NOMO-1 treated with dmso at 0.1 percent for 144 hours (cell line): Measurements from ENCODE around the gene OTUD6A.

ENCODE experiments used
- DNase-seq: peaks from one replicate; lab custom pipeline; 2025; ENCODE audit not compliant: unreplicated experiment; lab: John Stamatoyannopoulos, UW

OTUD6A gene, protein sequence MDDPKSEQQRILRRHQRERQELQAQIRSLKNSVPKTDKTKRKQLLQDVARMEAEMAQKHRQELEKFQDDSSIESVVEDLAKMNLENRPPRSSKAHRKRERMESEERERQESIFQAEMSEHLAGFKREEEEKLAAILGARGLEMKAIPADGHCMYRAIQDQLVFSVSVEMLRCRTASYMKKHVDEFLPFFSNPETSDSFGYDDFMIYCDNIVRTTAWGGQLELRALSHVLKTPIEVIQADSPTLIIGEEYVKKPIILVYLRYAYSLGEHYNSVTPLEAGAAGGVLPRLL

DNA sequence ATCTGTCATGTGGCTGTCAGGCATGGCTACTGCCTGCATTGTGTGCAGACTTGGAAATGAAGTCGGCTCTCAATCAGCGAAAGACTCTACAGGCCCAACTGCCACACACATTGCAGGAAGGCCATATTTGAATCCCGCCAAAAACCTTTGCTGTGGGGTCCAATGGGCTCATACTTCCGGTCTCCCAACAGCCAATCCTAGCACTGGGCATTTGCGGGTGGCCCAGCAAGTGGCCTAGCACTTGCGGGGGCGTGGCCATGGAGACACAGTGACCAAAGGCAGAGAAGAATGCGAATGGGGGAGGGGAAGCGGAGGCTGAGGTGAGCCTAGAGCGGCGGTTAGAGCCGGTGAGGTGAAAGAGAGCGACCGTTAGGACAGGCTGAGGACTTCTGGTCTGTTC lies at the start of gene OTUD6A:
Gene OTUD6A, plus strand, starts transcription at position 382 of the 400 bp plus-strand sequence. CDS start 68 bp downstream, outside the sequence.
- no peak for DNase-seq

DNA sequence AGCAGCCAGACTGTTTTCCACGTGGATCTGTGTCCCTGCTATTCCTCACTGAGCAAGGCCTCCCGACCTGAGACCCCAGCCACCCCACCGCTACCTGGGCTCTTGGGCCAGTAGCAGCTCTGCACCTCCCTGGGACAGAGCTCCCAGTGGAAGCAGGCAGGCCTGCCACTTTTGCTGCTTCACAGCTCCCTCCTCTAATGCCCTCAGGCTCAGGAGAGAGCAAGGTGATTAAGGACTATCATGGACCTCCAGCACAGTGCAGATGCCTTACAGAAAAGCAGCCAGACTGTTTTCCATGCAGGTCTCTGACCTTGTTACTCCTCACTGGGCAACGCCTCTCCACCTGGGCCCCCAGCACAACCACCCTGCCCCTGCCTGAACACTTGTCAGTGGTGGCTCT lies 49.5 kb upstream of the OTUD6A start:
- no peak for DNase-seq

DNA sequence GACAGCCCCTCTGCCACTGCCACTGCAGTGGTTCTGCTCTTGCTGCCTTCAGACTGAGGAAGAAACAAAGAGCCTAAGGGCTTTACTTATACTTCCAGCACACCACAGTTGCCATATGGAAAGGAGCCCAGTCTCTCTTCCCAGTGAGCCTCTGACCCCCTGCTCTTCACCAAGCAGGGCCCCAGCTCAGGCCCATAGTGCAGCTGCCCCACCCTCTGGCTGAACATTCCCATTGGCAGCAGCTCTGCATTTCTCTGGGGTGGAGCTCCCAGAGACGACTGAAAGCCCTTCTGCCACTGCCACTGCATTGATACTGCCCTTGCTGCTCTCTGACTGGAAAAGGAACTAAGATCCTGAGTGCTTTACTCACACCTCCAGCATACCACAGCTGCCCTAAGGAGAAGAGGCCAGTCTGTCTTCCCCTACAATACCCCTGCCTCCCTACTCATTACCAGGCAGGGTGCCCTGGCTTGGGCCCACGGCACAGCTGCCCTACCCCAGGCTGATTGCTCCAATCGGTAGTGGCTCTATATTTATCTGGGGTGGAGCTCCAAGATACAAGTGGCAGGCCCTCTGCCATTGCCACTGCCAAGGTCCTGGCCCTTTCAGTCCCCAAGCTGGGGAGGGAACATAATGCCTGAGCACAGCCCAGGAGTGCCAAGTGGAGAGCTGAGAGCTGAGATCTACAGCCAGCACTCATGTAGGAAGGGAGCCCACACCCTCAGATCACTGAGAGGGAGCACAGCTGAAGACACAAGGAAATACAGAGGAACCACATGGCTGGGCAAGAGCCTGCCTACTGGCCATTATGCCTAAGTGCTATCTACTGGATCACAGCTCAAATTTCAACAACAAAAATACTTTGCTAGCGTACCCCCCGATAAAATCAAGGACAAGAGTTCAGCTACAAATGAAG lies 48.5 kb upstream of the OTUD6A start:
- DNase-seq, result no peak

DNA sequence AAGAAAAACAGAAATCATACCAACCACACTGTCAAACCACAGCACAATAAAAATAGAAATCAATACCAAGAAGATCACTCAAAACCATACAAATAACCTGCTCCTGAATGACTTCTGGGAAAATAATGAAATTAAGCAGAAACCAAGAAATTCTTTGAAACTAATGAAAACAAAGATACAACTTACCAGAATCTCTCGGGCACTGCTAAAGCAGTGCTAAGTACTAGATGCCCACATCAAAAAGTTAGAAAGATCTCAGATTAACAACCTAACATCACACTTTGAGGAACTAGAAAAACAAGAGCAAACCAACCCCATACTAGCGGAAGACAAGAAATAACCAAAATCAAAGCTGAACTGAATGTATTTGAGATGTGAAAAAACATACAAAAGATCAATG lies 45.7 kb upstream of the OTUD6A start:
- no peak for DNase-seq

DNA sequence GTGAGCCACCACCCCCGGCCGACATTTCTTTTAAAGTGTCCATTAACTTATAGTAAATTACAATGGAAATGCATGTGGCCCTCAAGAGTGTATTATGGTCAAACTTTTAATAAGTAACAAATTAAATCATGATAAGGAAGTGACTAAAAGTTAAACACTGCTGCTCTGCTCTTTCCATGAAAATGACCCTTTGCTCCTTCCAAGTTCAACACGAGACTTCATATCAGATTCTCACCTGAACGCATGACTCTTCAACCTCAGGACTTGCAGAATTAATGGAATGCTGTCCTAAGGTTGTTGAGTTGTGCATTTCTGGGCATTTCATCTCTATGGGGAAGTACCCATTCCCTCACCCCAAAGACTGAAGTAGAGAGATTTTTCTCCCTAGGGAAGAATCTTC lies 39.6 kb upstream of the OTUD6A start:
- no peak for DNase-seq

DNA sequence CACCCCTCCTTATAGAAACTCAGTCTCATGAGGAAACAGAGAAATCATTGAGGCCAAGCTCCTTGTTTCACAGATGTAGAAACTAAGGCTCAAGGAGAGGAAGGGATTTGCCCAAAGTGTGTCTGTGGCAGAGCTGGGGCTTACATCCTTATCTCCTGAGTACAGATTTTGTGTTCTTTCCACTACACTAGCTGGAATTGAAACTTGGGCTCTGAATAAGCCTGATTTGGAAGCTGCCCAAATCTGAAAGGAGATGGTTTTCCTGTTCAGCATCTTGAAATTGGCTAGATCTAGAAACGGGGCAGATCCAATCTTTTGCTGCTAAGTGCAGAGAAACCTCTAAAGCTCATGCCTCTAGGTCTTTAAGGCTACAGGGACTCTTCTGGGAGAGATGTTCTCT lies 36.8 kb upstream of the OTUD6A start:
- no peak for DNase-seq

DNA sequence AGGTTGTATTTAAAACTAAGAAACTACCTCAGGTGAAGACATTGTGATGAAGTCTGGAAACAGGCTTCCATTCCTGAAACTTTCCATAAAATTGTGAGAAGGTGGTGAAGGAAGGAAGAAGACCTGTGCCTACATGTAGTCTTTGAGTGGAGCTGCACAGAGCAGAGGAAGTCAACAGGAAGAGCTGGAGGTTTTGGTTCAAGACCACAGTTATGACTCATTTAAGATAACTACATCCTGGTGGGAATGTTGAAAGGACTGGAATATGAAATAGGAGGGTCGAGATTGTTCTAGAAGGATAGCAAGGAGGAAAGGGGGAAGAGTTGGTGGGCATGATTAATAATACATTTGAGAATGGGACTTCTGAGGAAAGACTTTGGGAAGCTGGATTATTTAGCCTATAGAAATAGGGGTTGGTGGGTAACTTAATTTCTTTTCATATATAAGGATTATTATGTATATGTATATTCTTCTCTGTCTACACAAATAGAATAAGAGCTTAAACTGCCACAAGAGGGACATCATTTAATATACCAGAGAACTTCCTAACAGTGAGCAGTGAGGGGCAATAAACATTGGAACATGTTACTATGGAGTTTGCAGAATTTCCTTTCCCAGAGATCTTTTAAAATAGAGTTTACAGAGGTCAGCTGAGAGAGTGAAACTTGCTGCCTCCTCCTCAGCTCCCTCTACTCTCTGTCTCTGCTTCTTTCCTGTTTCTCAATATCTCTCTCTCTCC lies 36.0 kb upstream of the OTUD6A start:
- DNase-seq, result no peak

DNA sequence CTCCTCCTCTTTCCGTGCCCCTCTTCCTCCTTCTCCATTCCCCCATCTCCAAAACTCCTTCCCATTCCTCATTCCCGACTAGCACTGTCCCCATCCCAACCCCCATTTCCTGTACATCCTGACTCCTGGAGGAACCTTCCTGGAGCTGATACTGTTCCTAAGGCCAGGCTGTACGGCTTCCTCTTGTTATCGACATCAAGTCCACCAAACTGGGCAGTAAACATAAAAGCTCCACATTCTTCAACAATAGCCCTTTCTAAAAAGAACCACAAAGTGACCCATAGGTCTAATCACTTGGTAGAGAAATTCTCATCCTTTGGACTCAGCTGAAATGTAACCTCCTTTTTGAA lies 35.4 kb upstream of the OTUD6A start:
- no peak for DNase-seq

DNA sequence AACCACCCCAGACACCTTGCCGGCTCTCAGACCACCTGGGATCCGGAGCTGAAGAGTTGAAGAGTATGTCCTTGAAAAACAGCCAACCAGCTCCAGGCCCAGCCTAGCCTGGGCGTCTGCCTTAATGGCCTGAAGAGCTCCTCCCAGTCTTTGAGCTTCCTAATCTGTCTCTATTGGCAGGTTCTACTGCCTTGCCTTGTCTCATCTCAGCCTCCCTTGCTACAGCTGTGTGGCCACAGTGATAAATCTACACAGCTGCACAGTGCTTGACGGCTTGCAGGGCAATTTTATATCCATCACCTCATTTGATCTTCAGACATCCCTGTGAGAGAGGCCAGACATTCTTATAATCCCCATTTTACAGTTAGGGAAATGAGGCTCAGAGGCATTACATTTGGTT lies 32.4 kb upstream of the OTUD6A start:
- no peak for DNase-seq

DNA sequence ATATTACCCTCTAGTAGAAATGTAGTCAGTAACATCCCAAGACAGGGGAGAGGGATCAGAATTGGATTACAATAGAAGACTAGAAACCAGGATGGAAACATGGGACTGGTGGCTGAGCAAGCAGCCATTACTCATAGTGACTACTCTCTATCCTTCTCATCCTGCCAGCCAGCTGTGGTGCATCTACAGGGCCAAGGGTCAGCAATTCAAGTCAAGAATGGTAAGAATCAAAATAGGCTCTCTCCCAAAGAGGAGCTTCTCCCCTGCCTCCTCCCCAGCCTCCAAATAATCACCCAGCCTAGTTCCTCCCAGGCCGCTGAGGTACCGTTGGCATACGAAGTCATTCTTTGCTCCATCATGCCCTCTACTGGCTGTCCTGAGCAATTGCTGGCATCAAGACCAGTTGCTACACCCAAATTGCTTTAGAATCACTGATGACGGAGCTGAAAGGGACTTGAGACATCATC lies 31.9 kb upstream of the OTUD6A start:
- peak; percentile 33 for DNase-seq

DNA sequence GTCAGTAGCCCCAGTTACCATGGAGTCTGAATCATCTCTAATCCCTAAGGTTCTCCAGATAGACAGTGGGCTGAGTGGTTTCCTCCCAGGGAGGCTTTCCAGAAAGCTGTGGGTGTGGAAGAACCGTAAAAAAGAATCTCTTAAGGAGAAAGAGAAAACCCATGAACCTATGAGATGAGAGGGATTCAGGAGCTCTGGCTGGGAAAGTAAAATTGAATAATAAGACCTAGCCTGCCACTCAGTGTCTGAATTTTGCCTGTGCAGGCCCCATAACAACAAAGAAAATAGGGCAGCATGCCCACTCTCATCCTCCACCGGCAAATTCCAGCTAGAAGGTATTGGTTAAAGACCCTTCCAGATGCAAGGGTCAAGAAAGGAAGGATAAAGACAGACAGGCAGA lies 29.5 kb upstream of the OTUD6A start:
- DNase-seq, result no peak

DNA sequence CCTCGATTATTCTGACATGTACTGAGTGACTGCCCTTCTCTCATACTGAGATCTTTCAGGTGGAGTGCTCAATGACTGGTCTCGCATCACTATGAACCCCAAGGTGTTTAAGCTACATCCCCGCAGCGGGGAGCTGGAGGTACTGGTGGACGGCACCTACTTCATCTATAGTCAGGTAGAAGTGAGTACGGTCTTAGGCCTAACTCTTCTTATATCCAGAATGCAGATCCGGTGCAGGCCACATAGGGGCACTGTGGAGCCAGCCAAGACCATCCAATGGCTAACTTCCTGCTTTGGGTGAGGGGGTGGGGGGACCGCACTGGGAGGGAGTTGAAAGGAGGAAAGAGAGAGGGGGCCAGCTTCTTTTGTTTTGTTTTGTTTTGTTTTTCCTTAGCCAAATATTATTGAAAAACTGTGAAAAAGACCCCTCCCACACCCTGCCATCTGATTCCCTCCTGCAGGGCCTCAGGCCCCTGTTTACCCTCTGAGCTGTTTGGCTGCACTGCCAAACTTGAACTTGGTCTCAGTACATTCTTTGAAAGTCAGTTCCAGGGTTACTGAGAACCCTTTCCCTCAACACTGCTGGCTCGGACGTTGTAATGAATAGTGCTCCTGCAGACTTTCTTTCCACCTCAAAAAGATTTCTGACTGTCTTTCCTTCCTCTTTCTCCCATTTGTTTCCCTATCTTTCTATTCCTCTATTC lies 28.8 kb upstream of the OTUD6A start:
- no peak for DNase-seq

DNA sequence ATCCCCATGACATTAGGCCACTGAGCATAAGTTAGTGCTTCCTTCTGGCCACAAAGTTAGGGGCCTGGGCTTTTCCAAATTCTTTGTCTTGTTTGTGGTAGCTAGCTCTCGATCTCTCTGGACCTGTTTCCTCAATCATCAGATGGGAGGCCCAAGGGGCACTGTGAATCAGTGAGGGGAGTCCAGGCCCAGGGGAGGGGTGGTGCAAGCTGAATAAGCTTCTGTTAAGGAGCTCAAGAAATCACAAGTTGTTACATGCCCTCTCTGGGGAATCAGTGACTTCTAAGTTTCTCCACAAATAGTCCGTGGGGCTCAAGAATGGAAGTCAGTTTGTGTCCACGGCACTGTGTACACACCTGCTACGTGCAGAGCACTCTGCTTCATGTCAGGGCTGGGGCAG lies 27.6 kb upstream of the OTUD6A start:
- no peak for DNase-seq

DNA sequence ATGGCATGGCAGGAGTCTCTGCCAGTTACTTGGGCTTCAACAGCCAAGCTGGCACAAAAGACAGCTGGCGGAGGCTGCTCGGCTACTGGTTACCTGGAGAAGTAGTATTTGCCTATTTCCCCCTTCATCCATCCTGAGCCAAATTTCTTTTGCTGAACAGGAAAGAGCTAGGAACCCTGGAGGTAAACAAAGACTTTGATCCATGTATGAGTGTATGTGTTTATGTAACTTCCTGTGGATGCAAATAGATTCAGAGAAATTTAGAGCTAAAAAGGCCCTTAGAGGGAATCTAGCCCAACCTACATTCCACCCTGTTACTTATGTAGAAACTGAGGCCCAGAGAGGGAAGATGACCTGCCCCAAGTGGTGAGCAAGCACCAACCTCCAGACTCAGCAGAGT lies 23.7 kb upstream of the OTUD6A start:
- no peak for DNase-seq

DNA sequence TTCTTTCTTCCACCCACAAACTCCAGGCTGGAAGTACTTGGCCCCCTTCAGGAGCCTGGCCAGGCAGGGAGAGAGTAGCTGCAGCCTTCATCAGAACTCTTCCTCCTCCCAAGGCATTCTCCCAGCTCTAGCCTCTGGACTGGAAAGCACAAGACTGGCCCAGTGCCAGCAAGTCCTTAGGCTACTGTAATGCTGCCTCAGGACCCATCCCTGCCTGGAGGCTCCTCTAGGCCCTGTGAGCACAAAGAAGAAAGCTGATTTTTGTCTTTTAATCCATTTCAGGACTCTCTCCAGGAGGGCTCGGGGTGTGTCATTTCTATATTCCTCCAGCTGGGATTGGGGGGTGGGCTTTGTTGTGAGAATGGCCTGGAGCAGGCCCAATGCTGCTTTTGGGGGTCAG lies 23.3 kb upstream of the OTUD6A start:
- DNase-seq, result no peak

DNA sequence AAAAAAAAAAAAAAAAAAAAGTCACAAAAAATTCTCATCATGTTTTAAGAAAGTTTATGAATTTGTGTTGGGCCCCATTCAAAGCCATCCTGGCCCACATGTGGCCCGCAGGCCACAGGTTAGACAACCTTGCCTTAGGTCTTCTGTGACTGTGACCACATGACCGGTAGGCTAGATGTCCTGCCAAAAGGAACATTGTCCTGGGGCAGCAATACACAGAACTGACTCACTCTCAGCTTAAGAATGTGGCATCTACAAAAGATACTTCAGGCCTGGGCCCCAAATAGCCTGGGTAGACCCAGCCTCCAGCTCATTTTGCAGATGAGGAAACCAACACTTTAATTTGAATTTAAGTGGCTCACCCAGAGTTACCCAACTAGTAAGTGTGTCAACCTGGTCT lies 22.5 kb upstream of the OTUD6A start:
- no peak for DNase-seq

DNA sequence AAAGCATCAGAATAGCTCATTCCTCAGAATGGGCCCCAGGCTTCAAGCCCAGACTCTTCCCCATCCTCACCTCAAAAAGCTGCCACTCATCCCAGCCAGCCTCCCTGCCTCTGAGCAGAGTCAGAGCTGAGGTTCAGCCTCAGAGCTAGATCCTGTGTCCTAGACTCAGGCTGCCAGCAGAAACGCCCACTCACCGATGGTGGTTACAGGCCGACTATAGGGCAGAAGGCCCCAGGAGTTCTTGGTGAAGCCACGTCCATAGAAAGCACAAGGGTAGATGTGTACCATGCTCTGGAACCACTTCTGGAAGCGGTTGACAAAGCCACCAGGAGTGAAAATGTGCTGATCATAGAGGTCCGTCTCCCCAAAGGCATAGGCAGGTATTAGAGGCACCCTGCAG lies 20.3 kb upstream of the OTUD6A start:
- no peak for DNase-seq

DNA sequence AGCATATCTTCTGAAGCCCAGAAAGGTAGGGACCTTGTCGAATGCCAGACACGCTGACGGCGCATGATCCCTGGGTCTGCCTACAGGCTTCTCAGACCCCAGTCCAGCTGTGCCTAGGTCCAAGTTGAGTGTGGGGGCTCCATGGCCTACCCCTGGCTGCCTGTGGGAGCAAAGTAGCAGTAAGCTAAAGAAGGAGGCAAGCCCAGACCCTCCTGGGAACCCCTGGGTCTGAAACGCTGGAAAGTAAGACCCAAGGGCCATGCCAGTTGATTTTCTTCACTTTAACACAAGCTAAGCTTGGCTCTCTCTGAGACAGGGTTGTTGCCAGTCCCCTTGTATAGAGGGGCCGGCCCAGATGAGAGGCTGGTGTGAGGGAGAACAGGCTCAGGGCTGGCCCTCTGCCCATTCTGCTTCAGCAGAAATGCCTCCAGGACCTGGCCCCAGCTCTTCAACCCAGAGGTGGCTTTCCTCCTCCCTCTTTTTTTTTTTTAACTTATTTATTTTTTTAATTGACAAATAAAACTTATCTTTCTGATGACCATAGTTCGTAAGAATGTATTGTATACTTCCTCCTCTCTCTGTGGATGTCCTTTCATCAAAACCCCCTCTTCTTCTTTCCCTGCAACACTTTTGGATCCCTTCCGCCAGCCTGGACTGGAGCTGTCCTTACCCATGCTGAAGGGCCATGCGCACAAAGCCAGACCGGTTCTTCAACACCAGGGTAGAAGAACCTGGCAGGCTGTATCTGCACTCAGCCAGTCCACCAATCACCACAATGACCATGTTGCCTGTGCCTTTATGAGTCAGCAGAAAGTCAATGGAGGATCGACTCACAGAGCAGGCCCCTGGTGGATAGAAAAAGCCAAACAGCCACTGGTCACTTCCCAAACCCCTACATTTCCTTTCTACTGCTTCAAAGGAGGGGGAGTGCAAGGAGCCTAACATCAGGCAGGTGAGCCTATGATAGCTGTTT lies 19.6 kb upstream of the OTUD6A start:
- no peak for DNase-seq

DNA sequence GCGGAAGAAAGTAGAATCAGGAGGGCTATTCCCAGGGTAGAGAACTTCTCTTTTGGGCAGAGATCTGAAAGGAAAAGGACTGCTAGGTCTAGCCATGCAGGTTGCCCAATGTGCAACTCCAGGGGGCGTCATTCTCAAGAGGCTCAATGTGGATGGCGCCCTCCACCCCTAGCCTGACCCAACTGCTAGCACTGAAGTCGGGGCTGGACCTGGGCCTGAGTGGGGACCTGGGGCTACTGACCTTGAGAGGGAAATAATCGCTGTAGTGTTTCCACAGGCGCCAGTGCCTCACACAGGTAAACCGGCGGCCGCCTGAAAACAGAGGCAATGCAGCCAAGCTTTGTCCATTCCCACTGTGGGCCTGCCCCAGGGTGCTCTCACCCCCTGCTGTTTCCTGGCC lies 18.6 kb upstream of the OTUD6A start:
- DNase-seq, result no peak
